ENCODE results near the gene TTC24.
"Not testable (repeated sequence)": the region's sequence is repeated elsewhere in the genome, so short reads cannot be mapped to it uniquely, and the experiment has no call there.

Gene TTC24

DNA sequence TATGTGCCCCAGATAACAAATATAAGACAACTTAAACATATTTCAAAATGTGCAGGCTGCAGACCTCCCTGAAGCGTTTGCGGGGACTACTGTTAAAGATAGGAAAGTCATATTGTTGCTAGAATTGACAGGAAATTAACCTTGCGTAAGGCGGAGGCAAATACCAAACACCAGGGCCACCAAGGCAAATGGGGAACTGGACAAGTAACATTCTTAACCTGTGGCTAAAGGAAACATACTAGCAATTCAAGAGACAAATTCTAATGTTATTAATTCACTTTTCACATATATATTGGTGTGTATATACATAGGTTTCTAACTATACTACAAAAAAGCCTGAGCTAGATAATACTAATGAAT lies 46.5 kb downstream of the TTC24 start:
- Histone ChIP-seq H3K4me3 (ENCODE audit: low read length) (no peak overlapping the region), H3K4me1 (ENCODE audit: control insufficient read depth, low read length) (peaks cover 61% of the 10 kb centered on the region), H3K27me3 (ENCODE audit: control insufficient read depth, low read length) (peaks cover 32% of the 10 kb centered on the region), H3K27ac (ENCODE audit: low read depth, low read length) (no peak overlapping the region), H3F3A (ENCODE audit: control insufficient read depth, insufficient read depth) (peaks cover 14% of the 10 kb centered on the region), H3K9me2 (replicated peaks; ENCODE audit: control insufficient read depth, low read length) (no peaks in the 10 kb centered on the region), H3K36me3 (ENCODE audit: control insufficient read depth, low read length) (no peaks in the 10 kb centered on the region), H3K4me2 (ENCODE audit: low read length) (no peak overlapping the region), H4K20me1 (ENCODE audit: control insufficient read depth, insufficient read depth, low read depth, low read length) (no peaks in the 10 kb centered on the region), H3K9me3 (ENCODE audit: control insufficient read depth, insufficient read depth, low read length) (no peaks in the 10 kb centered on the region), H3K79me2 (ENCODE audit: control insufficient read depth, low read length) (no peaks in the 10 kb centered on the region)
- peak; percentile 5 for TF ChIP-seq CTCF (IDR thresholded peaks at IDR 0.05; ENCODE audit: low read depth, low read length, poor library complexity, severe bottlenecking)
- no peak for TF ChIP-seq EZH2phosphoT487 (IDR thresholded peaks at IDR 0.05; ENCODE audit: borderline replicate concordance, low read length)

DNA sequence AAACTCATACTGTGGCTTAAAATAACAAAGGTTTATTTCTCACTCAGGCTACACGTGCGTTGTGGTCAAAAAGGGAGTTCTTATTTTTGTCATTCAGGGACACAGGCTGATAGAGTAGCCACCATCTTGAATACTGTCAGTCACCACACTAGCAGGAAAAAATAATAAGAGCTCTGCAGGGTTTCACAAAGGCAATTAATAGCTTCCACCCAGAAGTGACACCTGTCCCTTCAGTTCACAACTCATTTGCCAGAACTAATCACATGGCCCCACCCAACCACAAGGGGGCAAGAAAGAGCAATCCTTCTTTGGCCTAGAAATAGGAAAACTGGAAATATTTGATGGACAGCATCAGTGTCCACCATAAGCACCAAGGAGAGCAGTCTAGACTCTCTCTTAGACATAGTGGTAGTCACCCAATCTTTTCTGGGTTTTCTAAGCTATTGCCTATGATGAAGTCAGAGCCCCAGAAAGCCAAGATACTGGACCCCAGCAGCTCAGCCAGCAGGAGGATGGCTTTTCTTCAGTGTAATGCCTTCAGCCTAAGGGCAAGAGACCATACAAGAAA lies 47.9 kb downstream of the TTC24 start:
- Histone ChIP-seq H3F3A (ENCODE audit: control insufficient read depth, insufficient read depth) (peaks cover 14% of the 10 kb centered on the region), H3K36me3 (ENCODE audit: control insufficient read depth, low read length) (no peaks in the 10 kb centered on the region), H3K4me3 (ENCODE audit: low read length) (peak overlapping the region; percentile 44), H3K9me3 (ENCODE audit: control insufficient read depth, insufficient read depth, low read length) (no peaks in the 10 kb centered on the region), H3K27ac (ENCODE audit: low read depth, low read length) (peak overlapping the region; percentile 54), H3K9me2 (replicated peaks; ENCODE audit: control insufficient read depth, low read length) (no peaks in the 10 kb centered on the region), H3K79me2 (ENCODE audit: control insufficient read depth, low read length) (no peaks in the 10 kb centered on the region), H3K27me3 (ENCODE audit: control insufficient read depth, low read length) (peaks cover 29% of the 10 kb centered on the region), H3K4me2 (ENCODE audit: low read length) (peak overlapping the region; percentile 64), H4K20me1 (ENCODE audit: control insufficient read depth, insufficient read depth, low read depth, low read length) (no peaks in the 10 kb centered on the region), H3K4me1 (ENCODE audit: control insufficient read depth, low read length) (peaks cover 61% of the 10 kb centered on the region)
- peak; percentile 93 for TF ChIP-seq CTCF (IDR thresholded peaks at IDR 0.05; ENCODE audit: low read depth, low read length, poor library complexity, severe bottlenecking)
- no peak for TF ChIP-seq EZH2phosphoT487 (IDR thresholded peaks at IDR 0.05; ENCODE audit: borderline replicate concordance, low read length)

GRCh38 chr1:156629823-156630449 lies 50.4 kb downstream of the TTC24 start:
- TF ChIP-seq EZH2phosphoT487 (IDR thresholded peaks at IDR 0.05; ENCODE audit: borderline replicate concordance, low read length) (no peak), CTCF (IDR thresholded peaks at IDR 0.05; ENCODE audit: low read depth, low read length, poor library complexity, severe bottlenecking) (no peak)
- Histone ChIP-seq H3K79me2 (ENCODE audit: control insufficient read depth, low read length) (no peaks in the 10 kb centered on the region), H3K27ac (ENCODE audit: low read depth, low read length) (no peak overlapping the region), H3K9me2 (replicated peaks; ENCODE audit: control insufficient read depth, low read length) (no peaks in the 10 kb centered on the region), H3F3A (ENCODE audit: control insufficient read depth, insufficient read depth) (peaks cover 14% of the 10 kb centered on the region), H3K4me3 (ENCODE audit: low read length) (no peak overlapping the region), H3K36me3 (ENCODE audit: control insufficient read depth, low read length) (no peaks in the 10 kb centered on the region), H3K4me2 (ENCODE audit: low read length) (0 out of 2 replicates have a peak overlapping the region, but pooled peaks have one; percentile 10), H4K20me1 (ENCODE audit: control insufficient read depth, insufficient read depth, low read depth, low read length) (no peaks in the 10 kb centered on the region), H3K9me3 (ENCODE audit: control insufficient read depth, insufficient read depth, low read length) (no peaks in the 10 kb centered on the region), H3K4me1 (ENCODE audit: control insufficient read depth, low read length) (peaks cover 54% of the 10 kb centered on the region), H3K27me3 (ENCODE audit: control insufficient read depth, low read length) (peaks cover 22% of the 10 kb centered on the region)

DNA sequence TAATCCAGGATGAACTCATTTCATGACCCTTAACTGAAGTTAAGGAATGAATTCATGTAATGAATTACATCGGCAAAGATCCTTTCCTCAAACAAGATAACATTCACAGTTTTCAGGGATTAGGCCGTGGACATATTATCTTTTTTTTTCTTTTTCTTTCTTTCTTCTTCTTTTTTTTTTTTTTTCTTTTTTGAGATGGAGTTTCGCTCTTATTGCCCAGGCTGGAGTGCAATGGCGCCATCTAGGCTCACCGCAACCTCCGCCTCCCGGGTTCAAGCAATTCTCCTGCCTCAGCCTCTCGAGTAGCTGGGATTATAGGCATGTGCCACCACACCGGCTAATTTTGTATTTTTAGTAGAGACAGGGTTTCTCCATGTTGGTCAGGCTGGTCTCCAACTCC lies 51.6 kb downstream of the TTC24 start:
- not testable (repeated sequence) for H3K4me2 ChIP-seq (ENCODE audit: low read length); H3K9me3 ChIP-seq (ENCODE audit: control insufficient read depth, insufficient read depth, low read length); H3K36me3 ChIP-seq (ENCODE audit: control insufficient read depth, low read length); H3K79me2 ChIP-seq (ENCODE audit: control insufficient read depth, low read length); H3K4me3 ChIP-seq (ENCODE audit: low read length); H3K9me2 ChIP-seq (replicated peaks; ENCODE audit: control insufficient read depth, low read length); H3K27ac ChIP-seq (ENCODE audit: low read depth, low read length); H4K20me1 ChIP-seq (ENCODE audit: control insufficient read depth, insufficient read depth, low read depth, low read length)
- peaks cover 14% of the 10 kb centered on the region for H3F3A ChIP-seq (ENCODE audit: control insufficient read depth, insufficient read depth)
- H3K27me3 ChIP-seq (ENCODE audit: control insufficient read depth, low read length), result peaks cover 16% of the 10 kb centered on the region
- peaks cover 42% of the 10 kb centered on the region for H3K4me1 ChIP-seq (ENCODE audit: control insufficient read depth, low read length)

Measured in DOHH2 (cell line).